Osteocyte (in vitro differentiated cells): ENCODE data around the gene C2orf92. TPM values are rescaled to one million over a fixed set of nuclear protein-coding genes. Genes with fewer than 3 reads are reported as not detected.
A peak's percentile ranks its signal among the peaks of the same experiment; 100 is the strongest.
"Not testable (repeated sequence)": the region's sequence is repeated elsewhere in the genome, so short reads cannot be mapped to it uniquely, and the experiment has no call there.

Experiments used
- DNase-seq: peaks from one replicate; pipeline ENCODE4 v3.0.0; 2021; ENCODE audit warnings: mixed read lengths; ENCODE audit not compliant: unreplicated experiment; ENCODE audit errors: extremely low spot score
- H3K27ac Mint-ChIP-seq: one replicate; pipeline ENCODE4 v1.8.0; 2021; ENCODE audit warnings: mild to moderate bottlenecking, mixed read lengths; ENCODE audit not compliant: unreplicated experiment
- H3K27me3 Mint-ChIP-seq: one replicate; pipeline ENCODE4 v1.8.0; 2021; ENCODE audit warnings: mixed read lengths; ENCODE audit not compliant: unreplicated experiment
- H3K36me3 Mint-ChIP-seq: one replicate; pipeline ENCODE4 v1.8.0; 2021; ENCODE audit warnings: mixed read lengths; ENCODE audit not compliant: unreplicated experiment
- H3K4me1 Mint-ChIP-seq: one replicate; pipeline ENCODE4 v1.8.0; 2021; ENCODE audit warnings: mixed read lengths; ENCODE audit not compliant: unreplicated experiment
- H3K4me3 Mint-ChIP-seq: one replicate; pipeline ENCODE4 v1.8.0; 2021; ENCODE audit warnings: mild to moderate bottlenecking, moderate library complexity, mixed read lengths; ENCODE audit not compliant: unreplicated experiment
- H3K9me3 Mint-ChIP-seq: one replicate; pipeline ENCODE4 v1.8.0; 2021; ENCODE audit warnings: mixed read lengths; ENCODE audit not compliant: unreplicated experiment
- CTCF ChIP-seq: fragments of 200-600 bp; sonication (generic); IDR thresholded peaks from 2 replicates; pipeline ENCODE4 v1.5.0; 2021; ENCODE audit warnings: antibody characterized with exemption, mild to moderate bottlenecking, moderate library complexity
- total RNA-seq: library from RNA; stranded (reverse); gene quantifications from 2 replicates; pipeline ENCODE4 v1.2.1, GENCODE V29; 2021

C2orf92 gene
- total RNA-seq, 1 donor from 2014 or later = 13.7 TPM

- H3K4me3 Mint-ChIP-seq = no peak overlapping the region
- no peak for TF ChIP-seq CTCF
- peaks cover 15% of the 10 kb centered on the region for H3K4me1 Mint-ChIP-seq
- H3K27ac Mint-ChIP-seq = no peak overlapping the region
- no peaks in the 10 kb centered on the region for H3K36me3 Mint-ChIP-seq
- peak; percentile 48 for DNase-seq
- no peaks in the 10 kb centered on the region for H3K27me3 Mint-ChIP-seq
- H3K9me3 Mint-ChIP-seq = no peaks in the 10 kb centered on the region
These were observed 958 bp downstream of the C2orf92 start for GRCh38 chr2:97670471-97670870.

- Mint-ChIP-seq H3K4me3 (no peak overlapping the region), H3K27me3 (no peaks in the 10 kb centered on the region), H3K27ac (no peak overlapping the region), H3K36me3 (no peaks in the 10 kb centered on the region), H3K9me3 (no peaks in the 10 kb centered on the region), H3K4me1 (peaks cover 20% of the 10 kb centered on the region)
- DNase-seq = peak; percentile 62
- no peak for TF ChIP-seq CTCF
These were observed 2.0 kb downstream of the C2orf92 start for GRCh38 chr2:97671526-97671925.

GRCh38 chr2:97672606-97673140, 3.2 kb downstream of the C2orf92 start:
- peak; percentile 51 for DNase-seq
- Mint-ChIP-seq H3K4me3 (peak overlapping the region; percentile 10), H3K27ac (peak overlapping the region; percentile 95), H3K4me1 (peaks cover 20% of the 10 kb centered on the region)
- H3K9me3 Mint-ChIP-seq, H3K36me3 Mint-ChIP-seq, H3K27me3 Mint-ChIP-seq: not testable (repeated sequence)

- peak overlapping the region; percentile 95 for H3K27ac Mint-ChIP-seq
- H3K36me3 Mint-ChIP-seq = peaks cover 2% of the 10 kb centered on the region
These were observed 3.8 kb downstream of the C2orf92 start for GRCh38 chr2:97673182-97673914.

GRCh38 chr2:97673915-97674283, 4.4 kb downstream of the C2orf92 start:
- peaks cover 5% of the 10 kb centered on the region for H3K9me3 Mint-ChIP-seq
- no peak for TF ChIP-seq CTCF
- H3K27ac Mint-ChIP-seq = no peak overlapping the region
- no peaks in the 10 kb centered on the region for H3K27me3 Mint-ChIP-seq
- H3K4me3 Mint-ChIP-seq = no peak overlapping the region
- DNase-seq = peak; percentile 40
- peaks cover 20% of the 10 kb centered on the region for H3K4me1 Mint-ChIP-seq
- H3K36me3 Mint-ChIP-seq = peaks cover 2% of the 10 kb centered on the region

More at GRCh38 chr2:97673182-97673914, 3.8 kb downstream of the C2orf92 start:
- Mint-ChIP-seq H3K27me3 (no peaks in the 10 kb centered on the region), H3K4me3 (peak overlapping the region; percentile 10), H3K4me1 (peaks cover 20% of the 10 kb centered on the region), H3K9me3 (peaks cover 4% of the 10 kb centered on the region)
- peak; percentile 66 for DNase-seq
- no peak for TF ChIP-seq CTCF
